COR-L47 (cell line): Measurements from ENCODE around the gene ELP5.

Experiments used
- DNase-seq: peaks from one replicate; lab custom pipeline; 2025; lab: John Stamatoyannopoulos, UW

Gene ELP5

DNA sequence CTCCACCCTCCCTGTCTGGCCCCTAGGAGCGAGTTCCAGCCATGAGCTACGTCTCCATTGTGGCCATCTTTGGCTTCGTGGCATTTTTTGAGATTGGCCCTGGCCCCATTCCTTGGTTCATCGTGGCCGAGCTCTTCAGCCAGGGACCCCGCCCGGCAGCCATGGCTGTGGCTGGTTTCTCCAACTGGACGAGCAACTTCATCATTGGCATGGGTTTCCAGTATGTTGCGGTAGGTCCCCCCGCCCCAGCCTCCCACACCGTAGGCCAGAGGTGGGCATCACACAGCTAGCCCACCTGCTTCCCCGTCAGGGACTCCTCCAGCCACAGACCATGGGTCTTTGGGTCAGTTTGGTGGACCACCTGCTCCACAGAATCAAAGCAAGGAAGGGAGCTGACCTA lies 33.7 kb downstream of the ELP5 start:
- DNase-seq: no peak

GRCh38 chr17:7289256-7290032 lies 37.4 kb downstream of the ELP5 start:
- DNase-seq: no peak

DNA sequence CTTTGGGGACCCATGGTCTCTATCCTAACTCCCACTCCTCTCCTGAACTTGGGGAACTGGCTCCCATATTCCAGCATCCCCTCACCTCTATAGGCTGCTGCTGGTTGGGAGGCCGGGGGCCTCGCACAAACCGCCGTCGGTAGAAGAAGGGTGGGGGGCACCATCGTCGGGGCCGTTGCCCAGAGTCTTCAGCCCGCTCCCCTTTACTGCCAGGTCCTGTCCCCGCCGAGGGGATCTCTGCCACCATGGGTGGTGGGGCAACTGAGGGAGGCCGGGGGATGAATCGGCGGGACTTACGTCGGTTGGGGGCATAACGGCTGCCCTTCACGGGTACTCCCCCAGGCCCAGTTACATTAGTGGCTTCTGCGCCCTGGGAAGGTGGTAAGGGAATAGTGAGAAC lies 38.2 kb downstream of the ELP5 start:
- no peak for DNase-seq

DNA sequence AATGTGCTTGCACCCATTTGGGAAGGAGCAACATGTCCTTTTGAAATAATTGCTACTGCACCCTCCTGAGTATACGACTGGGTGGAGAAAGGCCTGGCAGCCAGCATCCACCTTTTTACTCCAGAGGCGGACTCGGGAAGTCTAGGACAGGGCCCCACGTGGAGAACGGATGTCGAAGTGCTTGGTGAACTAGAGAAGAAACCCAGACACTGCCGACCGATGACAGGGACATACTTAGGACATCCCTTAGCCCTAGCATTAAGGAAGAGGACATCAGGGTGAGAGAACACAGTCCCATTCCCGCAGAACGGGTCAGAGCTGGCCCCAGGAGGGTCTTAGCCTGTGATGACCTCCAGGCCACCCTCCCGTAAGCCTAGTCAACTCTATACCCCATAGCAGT lies 38.7 kb downstream of the ELP5 start:
- no peak for DNase-seq

DNA sequence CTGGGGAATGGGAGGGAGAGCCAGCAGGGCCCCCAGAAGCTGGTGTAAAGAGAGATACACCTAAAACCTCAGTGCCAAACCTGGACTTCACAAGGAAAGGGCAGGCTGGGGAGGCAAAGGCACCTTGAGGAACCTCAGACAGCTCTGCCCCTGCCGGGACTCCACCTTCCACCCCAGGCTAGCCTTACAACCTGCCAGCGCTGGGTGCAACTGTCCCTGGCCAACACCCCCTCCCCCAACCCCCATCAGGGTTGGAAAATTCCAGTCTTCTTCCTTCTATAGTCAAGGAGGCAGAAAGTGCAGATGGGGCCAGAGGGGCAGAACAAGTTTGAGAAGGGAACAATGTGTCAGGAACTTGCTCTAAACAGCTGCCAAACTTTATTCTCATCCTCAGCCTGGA lies 40.2 kb downstream of the ELP5 start:
- no peak for DNase-seq

DNA sequence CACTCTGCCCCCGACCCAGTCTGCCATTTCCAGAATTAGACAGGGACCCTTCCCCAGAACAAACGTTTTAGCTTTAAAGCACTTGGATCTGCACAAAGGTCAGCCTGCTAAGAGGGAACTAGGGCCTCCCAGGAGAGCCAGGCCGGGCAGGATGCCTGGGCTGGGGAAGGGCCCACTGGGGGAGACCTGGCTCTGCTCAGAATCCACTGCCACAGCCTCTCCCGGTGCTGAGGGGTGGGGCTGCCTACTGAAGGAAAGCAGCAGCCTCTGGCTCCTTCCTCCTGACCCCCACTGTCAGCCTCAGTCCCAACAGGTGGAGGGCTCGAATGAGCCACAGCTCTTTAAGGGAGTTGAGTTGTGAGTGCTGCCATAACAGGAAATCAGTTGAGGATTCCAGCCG lies 40.7 kb downstream of the ELP5 start:
- DNase-seq: no peak

GRCh38 chr17:7293159-7293558 lies 41.1 kb downstream of the ELP5 start:
- no peak for DNase-seq

- DNase-seq: no peak
Observed at GRCh38 chr17:7293816-7294613, 42.0 kb downstream of the ELP5 start.

GRCh38 chr17:7294614-7295153 lies 42.7 kb downstream of the ELP5 start, which contains the start of gene YBX2:
Gene YBX2 (minus strand): TSS chr17:7294639. CDS start chr17:7294500, 139 bp downstream.
- peak; percentile 70 for DNase-seq

- DNase-seq: no peak
Observed at GRCh38 chr17:7295230-7296180, 43.5 kb downstream of the ELP5 start.

GRCh38 chr17:7296189-7296861 lies 44.3 kb downstream of the ELP5 start:
- peak; percentile 28 for DNase-seq

DNA sequence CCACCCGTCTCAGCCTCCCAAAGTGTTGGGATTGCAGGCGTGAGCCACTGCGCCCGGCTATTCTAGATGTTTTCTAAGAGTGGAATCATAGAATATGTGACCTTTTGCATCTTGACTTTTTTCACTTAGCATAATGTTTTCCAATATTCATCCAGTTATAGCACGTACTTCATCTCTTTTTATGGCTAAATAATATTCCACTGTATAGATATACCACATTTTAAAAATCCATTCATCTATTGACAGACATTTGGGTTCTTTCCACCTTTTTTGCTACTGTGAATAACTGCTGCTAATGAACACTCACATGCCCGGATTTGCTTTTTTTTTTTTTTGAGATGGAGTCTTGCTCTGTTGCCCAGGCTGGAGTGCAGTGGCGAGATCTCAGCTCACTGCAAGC lies 52.2 kb downstream of the ELP5 start:
- DNase-seq: no peak

GRCh38 chr17:7306911-7307685 lies 55.1 kb downstream of the ELP5 start, which contains the start of gene EIF5A:
Gene EIF5A (plus strand): TSS chr17:7307628. CDS start chr17:7309636, 2,008 bp downstream.
- DNase-seq: peak; percentile 96

- DNase-seq: no peak
Observed at GRCh38 chr17:7307686-7308624, 55.9 kb downstream of the ELP5 start.

DNA sequence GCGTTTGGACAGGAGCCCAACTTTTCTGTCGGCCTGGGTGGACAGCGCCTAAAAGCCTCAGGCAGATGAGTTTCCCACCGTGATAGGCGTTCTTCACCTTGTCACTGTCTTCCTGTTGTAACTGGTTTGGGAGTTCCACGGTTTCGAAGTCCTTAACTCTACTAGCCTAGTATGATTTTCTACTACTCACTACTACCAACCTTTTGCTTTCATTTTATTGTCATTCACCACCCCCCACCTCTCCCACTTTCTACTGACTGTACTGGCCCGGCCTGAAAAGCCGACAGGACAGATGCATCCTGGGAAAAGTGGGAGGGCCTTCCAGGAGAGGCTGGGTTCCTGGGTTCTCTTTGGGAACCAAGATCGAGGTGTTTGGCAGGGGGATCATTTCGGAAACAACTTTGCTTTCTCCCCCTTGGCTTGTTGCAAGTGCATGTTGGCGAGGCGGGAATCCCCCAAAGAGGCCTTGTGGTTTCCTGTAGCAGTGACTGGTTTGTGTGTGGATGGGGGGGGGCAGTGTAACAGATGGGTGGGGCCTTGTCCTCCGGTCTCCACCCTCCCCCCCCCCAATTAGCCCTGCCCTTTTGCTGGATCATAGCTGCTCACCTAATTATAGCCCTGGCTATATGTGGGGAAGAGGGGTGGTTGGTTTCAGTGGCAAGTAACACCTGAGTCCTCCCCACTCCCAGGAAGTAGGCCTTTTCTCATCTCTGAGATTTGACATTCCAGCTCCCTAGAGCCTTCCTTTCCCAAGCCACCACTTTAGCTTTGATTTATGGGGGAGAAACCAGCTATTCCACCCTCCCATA lies 56.8 kb downstream of the ELP5 start:
- peak; percentile 48 for DNase-seq
